ENCODE results near the gene GALK2. TPM values are rescaled to one million over a fixed set of nuclear protein-coding genes. Genes with fewer than 3 reads are reported as not detected.
A peak's percentile ranks its signal among the peaks of the same experiment; 100 is the strongest.

The GALK2 gene
- total and polyA plus RNA-seq, 10 donors, result 6.8 to 60.8 (median 32.7) TPM

GRCh38 chr15:49227602-49228001, 57.6 kb downstream of the GALK2 start:
- Histone ChIP-seq H3K4me3 (no peak overlapping the region), H3K27ac (no peak overlapping the region), H3K36me3 (peaks cover 0 to 71% (median 2%) of the 10 kb centered on the region in 6 donors), H3K4me1 (peaks cover 0 to 2% (median 0%) of the 10 kb centered on the region in 6 donors), H3K9me3 (peaks cover 0 to 55% (median 35%) of the 10 kb centered on the region in 8 donors), H3K27me3 (replicated peaks in 1 of 7) (no peaks in the 10 kb centered on the region)
- DNase-seq, result no peak
- intact Hi-C loops (cut with DNase I; ENCODE audit: low total_unique reads), result no loop called here
- no peak for TF ChIP-seq POLR2A (IDR thresholded peaks at IDR 0.05)
- TF ChIP-seq, protein P1, sequence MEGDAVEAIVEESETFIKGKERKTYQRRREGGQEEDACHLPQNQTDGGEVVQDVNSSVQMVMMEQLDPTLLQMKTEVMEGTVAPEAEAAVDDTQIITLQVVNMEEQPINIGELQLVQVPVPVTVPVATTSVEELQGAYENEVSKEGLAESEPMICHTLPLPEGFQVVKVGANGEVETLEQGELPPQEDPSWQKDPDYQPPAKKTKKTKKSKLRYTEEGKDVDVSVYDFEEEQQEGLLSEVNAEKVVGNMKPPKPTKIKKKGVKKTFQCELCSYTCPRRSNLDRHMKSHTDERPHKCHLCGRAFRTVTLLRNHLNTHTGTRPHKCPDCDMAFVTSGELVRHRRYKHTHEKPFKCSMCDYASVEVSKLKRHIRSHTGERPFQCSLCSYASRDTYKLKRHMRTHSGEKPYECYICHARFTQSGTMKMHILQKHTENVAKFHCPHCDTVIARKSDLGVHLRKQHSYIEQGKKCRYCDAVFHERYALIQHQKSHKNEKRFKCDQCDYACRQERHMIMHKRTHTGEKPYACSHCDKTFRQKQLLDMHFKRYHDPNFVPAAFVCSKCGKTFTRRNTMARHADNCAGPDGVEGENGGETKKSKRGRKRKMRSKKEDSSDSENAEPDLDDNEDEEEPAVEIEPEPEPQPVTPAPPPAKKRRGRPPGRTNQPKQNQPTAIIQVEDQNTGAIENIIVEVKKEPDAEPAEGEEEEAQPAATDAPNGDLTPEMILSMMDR (IDR thresholded peaks at IDR 0.05 in 8 of 11, conservative IDR thresholded peaks at IDR 0.05 in 3 of 11), result no peak
- no peak for TF ChIP-seq POLR2AphosphoS5 (IDR thresholded peaks at IDR 0.05)

DNA sequence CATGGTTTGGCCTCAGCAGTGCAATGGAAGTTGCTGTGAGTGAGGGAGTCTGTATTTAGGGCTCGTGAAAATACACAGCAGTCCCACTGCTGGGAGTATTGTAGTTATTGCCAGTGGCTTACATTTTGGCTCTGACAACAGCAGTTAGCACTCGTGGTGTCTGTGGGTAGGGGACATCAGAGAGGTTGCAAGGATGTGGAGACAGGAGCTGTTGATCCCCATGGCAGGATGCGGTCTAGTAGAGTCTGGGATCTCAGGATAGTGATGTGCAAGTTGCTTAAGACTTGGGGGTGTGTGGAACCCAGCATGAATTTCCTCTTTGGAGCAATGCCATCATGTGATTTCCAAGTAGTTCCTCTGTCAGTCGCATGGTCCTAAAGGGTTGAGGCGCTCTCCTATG, 59.9 kb downstream of the GALK2 start:
- Histone ChIP-seq H3K4me1 (peaks cover 0 to 11% (median 1%) of the 10 kb centered on the region in 6 donors), H3K36me3 (peaks cover 0 to 74% (median 2%) of the 10 kb centered on the region in 6 donors), H3K27ac (no peak overlapping the region), H3K4me3 (no peak overlapping the region), H3K9me3 (peaks cover 0 to 38% (median 27%) of the 10 kb centered on the region in 8 donors), H3K27me3 (replicated peaks in 1 of 7) (no peaks in the 10 kb centered on the region)
- DNase-seq, result no peak
- WGBS, 5 donors, result 78 to 99% (median 94%) methylated on average over 5 of the region's 5 CpGs
- intact Hi-C loops (cut with DNase I; ENCODE audit: low total_unique reads), result no loop called here
- TF ChIP-seq POLR2A (IDR thresholded peaks at IDR 0.05), result no peak
- TF ChIP-seq POLR2AphosphoS5 (IDR thresholded peaks at IDR 0.05), result no peak
- TF ChIP-seq, protein P1 (IDR thresholded peaks at IDR 0.05 in 8 of 11, conservative IDR thresholded peaks at IDR 0.05 in 3 of 11), result no peak

- peaks cover 0 to 21% (median 11%) of the 10 kb centered on the region in 6 donors for H3K4me1 ChIP-seq
- TF ChIP-seq POLR2AphosphoS5 (IDR thresholded peaks at IDR 0.05) (no peak), POLR2A (IDR thresholded peaks at IDR 0.05) (no peak)
- TF ChIP-seq, protein P1 (IDR thresholded peaks at IDR 0.05 in 8 of 11, conservative IDR thresholded peaks at IDR 0.05 in 3 of 11), result no peak
- no peaks in the 10 kb centered on the region for H3K27me3 ChIP-seq (replicated peaks in 1 of 7)
- no peak overlapping the region for H3K4me3 ChIP-seq
- WGBS, 5 donors, result 55 to 75% (median 65%) methylated on average over 2 of the region's 2 CpGs
- no peak for DNase-seq
- H3K36me3 ChIP-seq, result peaks cover 0 to 62% (median 0%) of the 10 kb centered on the region in 6 donors
- intact Hi-C loops (cut with DNase I; ENCODE audit: low total_unique reads), result no loop called here
- H3K27ac ChIP-seq, result no peak overlapping the region
- peaks cover 0 to 32% (median 22%) of the 10 kb centered on the region in 8 donors for H3K9me3 ChIP-seq
Observed at GRCh38 chr15:49232236-49232806, 62.3 kb downstream of the GALK2 start.

DNA sequence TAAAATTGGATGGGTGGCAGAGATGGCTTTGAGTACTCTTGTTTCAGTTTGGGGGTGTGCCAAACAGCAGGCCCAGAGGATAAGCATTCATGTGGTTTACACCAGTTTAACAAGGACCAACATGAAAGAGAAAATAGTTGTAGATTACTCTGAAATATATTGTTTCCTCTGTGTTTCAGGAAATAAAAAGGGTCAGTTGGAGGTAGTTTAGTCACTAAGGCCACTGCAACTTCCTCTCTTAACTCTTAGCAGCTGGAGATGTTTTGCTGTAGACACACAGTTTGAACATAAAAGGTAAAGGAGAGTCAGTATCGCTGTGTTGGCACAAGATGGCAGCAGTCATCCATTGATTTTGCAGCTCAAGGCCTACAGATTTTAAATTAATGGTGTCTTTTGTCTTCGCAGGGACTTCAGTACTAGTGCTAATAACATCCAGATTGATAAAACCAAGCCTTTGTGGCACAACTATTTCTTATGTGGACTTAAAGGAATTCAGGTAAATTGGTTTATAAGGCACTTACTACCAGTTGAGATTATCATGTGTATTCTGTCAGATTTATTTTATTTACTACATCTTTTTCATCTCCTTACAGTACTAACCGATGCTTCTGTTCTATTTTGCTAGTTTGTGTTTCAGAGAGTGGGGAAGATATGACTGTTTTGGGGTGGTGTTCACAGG, 65.5 kb downstream of the GALK2 start:
- Histone ChIP-seq H3K4me3 (no peak overlapping the region), H3K9me3 (peaks cover 0 to 14% (median 11%) of the 10 kb centered on the region in 8 donors), H3K36me3 (peaks cover 0 to 65% (median 8%) of the 10 kb centered on the region in 6 donors), H3K27ac (peak overlapping the region in 4 of 8 donors; percentile 1 to 54 (median 6)), H3K4me1 (peaks cover 0 to 21% (median 11%) of the 10 kb centered on the region in 6 donors), H3K27me3 (replicated peaks in 1 of 7) (no peaks in the 10 kb centered on the region)
- no peak for DNase-seq
- WGBS, 5 donors, result 34 to 44% (median 40%) methylated on average over 3 of the region's 3 CpGs
- TF ChIP-seq, protein P1 (IDR thresholded peaks at IDR 0.05 in 8 of 11, conservative IDR thresholded peaks at IDR 0.05 in 3 of 11), result peak; percentile 33 to 80 (median 66)
- no peak for TF ChIP-seq POLR2A (IDR thresholded peaks at IDR 0.05)
- TF ChIP-seq POLR2AphosphoS5 (IDR thresholded peaks at IDR 0.05), result no peak
- intact Hi-C loops (cut with DNase I; ENCODE audit: low total_unique reads), result loop anchor here (5.0 kb wide), 1 partner anchor 182 kb away; no protein-coding TSS in a partner anchor

All from spleen (tissue), 11 donors.